GM23338 (cell line): Measurements from ENCODE around the gene EXD3. TPM values are rescaled to one million over a fixed set of nuclear protein-coding genes. Genes with fewer than 3 reads are reported as not detected.

Experiments
- ATAC-seq: fragments of 200-7000 bp; cut with Tn5 transposase; 3 replicates; pipeline ENCODE4 v1.9.1; 2020
- DNase-seq: peaks from one replicate; pipeline ENCODE4 v3.0.0-alpha.2; 2015; ENCODE audit warnings: low spot score
- H2AFZ ChIP-seq: fragments of 200-600 bp; sonication (generic); 2 replicates; pipeline ENCODE4 v1.8.0; 2016; ENCODE audit warnings: antibody characterized with exemption, mild to moderate bottlenecking, moderate library complexity
- H3F3A ChIP-seq: fragments of 200-600 bp; sonication (generic); replicated peaks from 2 replicates; pipeline ENCODE4 v1.8.0; 2017; ENCODE audit warnings: antibody characterized with exemption, mixed run types, low read depth
- H3K27ac ChIP-seq: fragments of 200-600 bp; sonication (generic); 2 replicates; pipeline ENCODE4 v1.6.1; 2016; ENCODE audit warnings: low read depth
- H3K27me3 ChIP-seq: fragments of 200-600 bp; sonication (generic); 2 replicates; pipeline ENCODE4 v1.8.0; 2016; ENCODE audit warnings: mild to moderate bottlenecking, mixed run types, moderate library complexity; ENCODE audit not compliant: insufficient read depth
- H3K36me3 ChIP-seq: fragments of 200-600 bp; sonication (generic); 2 replicates; pipeline ENCODE4 v1.8.0; 2016; ENCODE audit warnings: mild to moderate bottlenecking; ENCODE audit not compliant: insufficient read depth
- H3K4me1 ChIP-seq: fragments of 200-600 bp; sonication (generic); 2 replicates; pipeline ENCODE4 v1.8.0; 2016; ENCODE audit warnings: mild to moderate bottlenecking, moderate library complexity; ENCODE audit not compliant: insufficient read depth
- H3K4me2 ChIP-seq: fragments of 200-600 bp; sonication (generic); 2 replicates; pipeline ENCODE4 v1.7.1; 2017; ENCODE audit warnings: mixed run types
- H3K4me3 ChIP-seq: fragments of 200-600 bp; sonication (generic); 2 replicates; pipeline ENCODE4 v1.6.1; 2016; ENCODE audit warnings: mixed run types
- H3K79me2 ChIP-seq: fragments of 200-600 bp; sonication (generic); replicated peaks from 2 replicates; pipeline ENCODE4 v1.8.0; 2017; ENCODE audit warnings: mild to moderate bottlenecking; ENCODE audit not compliant: insufficient read depth
- H3K9me2 ChIP-seq: fragments of 200-600 bp; sonication (generic); 2 replicates; pipeline ENCODE4 v1.8.0; 2017; ENCODE audit not compliant: insufficient read depth
- H4K20me1 ChIP-seq: fragments of 200-600 bp; sonication (generic); replicated peaks from 2 replicates; pipeline ENCODE4 v1.8.0; 2017; ENCODE audit warnings: mild to moderate bottlenecking; ENCODE audit not compliant: insufficient read depth
- H3K27ac Mint-ChIP-seq: 2 replicates; pipeline ENCODE4 v1.8.0; 2020; ENCODE audit warnings: inconsistent platforms, mild to moderate bottlenecking, moderate library complexity, mixed read lengths
- H3K27me3 Mint-ChIP-seq: 3 replicates; pipeline ENCODE4 v1.8.0; 2022; ENCODE audit warnings: low read depth, mild to moderate bottlenecking, moderate library complexity, mixed read lengths, inconsistent platforms; ENCODE audit not compliant: insufficient read depth, poor library complexity
- H3K36me3 Mint-ChIP-seq: 3 replicates; pipeline ENCODE4 v1.8.0; 2021; ENCODE audit warnings: low read depth, mild to moderate bottlenecking, inconsistent platforms, moderate library complexity, mixed read lengths
- H3K4me1 Mint-ChIP-seq: 3 replicates; pipeline ENCODE4 v1.8.0; 2020; ENCODE audit warnings: mild to moderate bottlenecking, inconsistent platforms, mixed read lengths
- H3K4me3 Mint-ChIP-seq: 3 replicates; pipeline ENCODE4 v1.8.0; 2021; ENCODE audit warnings: moderate library complexity, mild to moderate bottlenecking, inconsistent platforms, mixed read lengths
- H3K9me3 Mint-ChIP-seq: 3 replicates; pipeline ENCODE4 v1.8.0; 2020; ENCODE audit warnings: moderate library complexity, mild to moderate bottlenecking, inconsistent platforms, mixed read lengths
- CREB1 ChIP-seq: fragments of 250-450 bp; sonication (Bioruptor Pico); IDR thresholded peaks from 2 replicates; pipeline ENCODE4 v1.5.0; 2020; ENCODE audit warnings: low read depth, mild to moderate bottlenecking, moderate library complexity
- CTCF ChIP-seq, 2 experiments: fragments of 200-600 bp in 1 of 2; sonication (generic) in 1 of 2; conservative IDR thresholded peaks; 2 replicates each; pipeline versions ENCODE4 v1.5.1 to v1.6.1; 2016 to 2017; ENCODE audit warnings: antibody characterized with exemption in 2 of 2, low read depth in 2 of 2, mild to moderate bottlenecking in 2 of 2, moderate library complexity in 1 of 2
- ETS1 ChIP-seq: IDR thresholded peaks from 2 replicates; pipeline ENCODE4 v1.6.1; 2016; ENCODE audit warnings: antibody characterized with exemption
- EZH2 ChIP-seq: fragments of 200-600 bp; sonication (generic); IDR thresholded peaks from one replicate; pipeline ENCODE4 v1.8.0; 2017; ENCODE audit warnings: antibody characterized with exemption, mild to moderate bottlenecking, low read depth; ENCODE audit not compliant: unreplicated experiment
- EZH2phosphoT487 ChIP-seq: fragments of 200-600 bp; sonication (generic); IDR thresholded peaks from one replicate; pipeline ENCODE4 v1.8.1; 2018; ENCODE audit warnings: antibody characterized with exemption; ENCODE audit not compliant: unreplicated experiment
- JUNB ChIP-seq: IDR thresholded peaks from one replicate; pipeline ENCODE4 v1.6.1; 2016; ENCODE audit warnings: antibody characterized with exemption; ENCODE audit not compliant: unreplicated experiment
- NANOG ChIP-seq: IDR thresholded peaks from 2 replicates; pipeline ENCODE4 v1.6.1; 2016; ENCODE audit warnings: antibody characterized with exemption, borderline replicate concordance
- POLR2AphosphoS5 ChIP-seq: IDR thresholded peaks from 2 replicates; pipeline ENCODE4 v1.6.1; 2016; ENCODE audit warnings: antibody characterized with exemption, low read depth
- REST ChIP-seq: IDR thresholded peaks from one replicate; pipeline ENCODE4 v1.6.1; 2018; ENCODE audit warnings: antibody characterized with exemption; ENCODE audit not compliant: unreplicated experiment
- STAT1 ChIP-seq: IDR thresholded peaks from one replicate; pipeline ENCODE4 v1.6.1; 2016; ENCODE audit warnings: antibody characterized with exemption; ENCODE audit not compliant: unreplicated experiment
- ZNF114 ChIP-seq: fragments of 250-450 bp; sonication (Bioruptor Pico); IDR thresholded peaks from 2 replicates; pipeline ENCODE4 v1.5.0; 2020; ENCODE audit warnings: mild to moderate bottlenecking, moderate library complexity
- ZNF331 ChIP-seq: fragments of 250-450 bp; sonication (Bioruptor Pico); IDR thresholded peaks from 2 replicates; pipeline ENCODE4 v1.5.0; 2020; ENCODE audit warnings: low read depth, mild to moderate bottlenecking, moderate library complexity
- ZNF462 ChIP-seq: fragments of 250-450 bp; sonication (Bioruptor Pico); IDR thresholded peaks from 2 replicates; pipeline ENCODE4 v1.5.0; 2020; ENCODE audit warnings: mild to moderate bottlenecking, moderate library complexity
- polyA plus RNA-seq: library from polyadenylated mRNA; unstranded; fragments of >200 nt; fragmentation: Nextera tagmentation; extraction: Ambion mirVana; gene quantifications from 2 replicates; pipeline ENCODE4 v1.2.1, GENCODE V29; 2016
- total RNA-seq: library from RNA; depleted of rRNA; stranded (reverse); fragments of >200 nt; shearing (Covaris generic); gene quantifications from 2 replicates; pipeline ENCODE4 v1.2.3, GENCODE V29; 2014

EXD3 gene
- total and polyA plus RNA-seq, 2 experiments from 2014 or later: 3.6 to 9.7 TPM

GRCh38 chr9:137315581-137316011, 107.4 kb downstream of the EXD3 start:
- peaks cover 19% of the 10 kb centered on the region; the same call in 1 of the 2 replicates for H3K4me1 ChIP-seq
- H3K4me2 ChIP-seq: peak overlapping the region; percentile 81
- Mint-ChIP-seq H3K4me1 (peaks cover 2% of the 10 kb centered on the region; the same call in 2 of the 3 replicates), H3K9me3 (no peaks in the 10 kb centered on the region), H3K27me3 (peaks cover 2% of the 10 kb centered on the region), H3K36me3 (no peaks in the 10 kb centered on the region), H3K4me3 (no peak overlapping the region), H3K27ac (no peak overlapping the region)
- no peak overlapping the region for H3K27ac ChIP-seq
- no peaks in the 10 kb centered on the region for H3F3A ChIP-seq
- no peaks in the 10 kb centered on the region for H3K27me3 ChIP-seq
- peak overlapping the region; percentile 52; the same call in 1 of the 2 replicates for H3K4me3 ChIP-seq
- DNase-seq (no peak), ATAC-seq (peak; percentile 6; the same call in 2 of the 3 replicates)
- H4K20me1 ChIP-seq: no peaks in the 10 kb centered on the region
- H3K36me3 ChIP-seq: no peaks in the 10 kb centered on the region
- no peak for TF ChIP-seq NANOG
- TF ChIP-seq JUNB: no peak
- no peak for TF ChIP-seq ZNF114 (CRISPR knock-in tag)
- TF ChIP-seq STAT1: no peak
- TF ChIP-seq POLR2AphosphoS5: no peak
- no peak for TF ChIP-seq CREB1 (CRISPR knock-in tag)
- no peak for TF ChIP-seq CTCF (conservative IDR thresholded peaks at IDR 0.05; ENCODE audit: low read depth in 2 of 2)
- TF ChIP-seq EZH2phosphoT487: no peak
- TF ChIP-seq REST: no peak
- no peak for TF ChIP-seq ZNF462 (CRISPR knock-in tag)
- no peak for TF ChIP-seq ETS1
- TF ChIP-seq EZH2: no peak
- TF ChIP-seq ZNF331 (CRISPR knock-in tag): no peak
- H3K9me2 ChIP-seq: no peaks in the 10 kb centered on the region
- H2AFZ ChIP-seq: no peak overlapping the region
- no peaks in the 10 kb centered on the region for H3K79me2 ChIP-seq
